ENCODE data around the gene DDAH1. TPM values are rescaled to one million over a fixed set of nuclear protein-coding genes. Genes with fewer than 3 reads are reported as not detected.
A peak's percentile ranks its signal among the peaks of the same experiment; 100 is the strongest.
"Not testable (repeated sequence)": the region's sequence is repeated elsewhere in the genome, so short reads cannot be mapped to it uniquely, and the experiment has no call there.

The DDAH1 gene
- total RNA-seq (2014; rRNA removed) = 65.9 and 68.2 TPM in 2 replicates
- Bru-seq, nascent RNA = percentile 80 among the genes with signal in this experiment
- BruChase-seq, experiment 1, labeled RNA remaining after a 6-hour chase = percentile 78 among the genes with signal in this experiment
- percentile 70 among the genes with signal in this experiment for BruChase-seq, experiment 2, labeled RNA remaining after a 2-hour chase
- long read RNA-seq, transcript DDAH1-201 (6 exons, 3,920 nt) = major isoform, 10 of 26 reads
- long read RNA-seq, partial matches to known transcripts = 7 of 26 reads
- long read RNA-seq, other reads (novel, unspliced or antisense) = 9 of 26 reads

GRCh38 chr1:85465099-85465785 is at the start of gene DDAH1:
TSS of gene DDAH1 (minus strand) at chr1:85465159. CDS start at chr1:85465045, 114 bp downstream.
- ATAC-seq = peak; percentile 77
- CTCF ChIA-PET = interaction anchor here (0.6 to 1.0 kb wide), 3 partner anchors 113 to 157 kb away, joined by 3 read pairs; no protein-coding TSS in a partner anchor
- TF ChIP-seq, protein P1, sequence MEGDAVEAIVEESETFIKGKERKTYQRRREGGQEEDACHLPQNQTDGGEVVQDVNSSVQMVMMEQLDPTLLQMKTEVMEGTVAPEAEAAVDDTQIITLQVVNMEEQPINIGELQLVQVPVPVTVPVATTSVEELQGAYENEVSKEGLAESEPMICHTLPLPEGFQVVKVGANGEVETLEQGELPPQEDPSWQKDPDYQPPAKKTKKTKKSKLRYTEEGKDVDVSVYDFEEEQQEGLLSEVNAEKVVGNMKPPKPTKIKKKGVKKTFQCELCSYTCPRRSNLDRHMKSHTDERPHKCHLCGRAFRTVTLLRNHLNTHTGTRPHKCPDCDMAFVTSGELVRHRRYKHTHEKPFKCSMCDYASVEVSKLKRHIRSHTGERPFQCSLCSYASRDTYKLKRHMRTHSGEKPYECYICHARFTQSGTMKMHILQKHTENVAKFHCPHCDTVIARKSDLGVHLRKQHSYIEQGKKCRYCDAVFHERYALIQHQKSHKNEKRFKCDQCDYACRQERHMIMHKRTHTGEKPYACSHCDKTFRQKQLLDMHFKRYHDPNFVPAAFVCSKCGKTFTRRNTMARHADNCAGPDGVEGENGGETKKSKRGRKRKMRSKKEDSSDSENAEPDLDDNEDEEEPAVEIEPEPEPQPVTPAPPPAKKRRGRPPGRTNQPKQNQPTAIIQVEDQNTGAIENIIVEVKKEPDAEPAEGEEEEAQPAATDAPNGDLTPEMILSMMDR (conservative IDR thresholded peaks at IDR 0.05; ENCODE audit: low read depth, low read length) = no peak
- TF ChIP-seq EZH2phosphoT487 (IDR thresholded peaks at IDR 0.05; ENCODE audit: borderline replicate concordance, low read length) = peak; percentile 54; the same call in 1 of the 2 replicates
- Histone ChIP-seq H3K36me3 (ENCODE audit: low read depth, low read length) (no peaks in the 10 kb centered on the region), H4K20me1 (ENCODE audit: low read length) (0 out of 2 replicates have a peak, but pooled peaks cover 12% of the 10 kb centered on the region), H3K9ac (ENCODE audit: low read length) (peak within 1 kb of the TSS; percentile 48), H3K4me1 (ENCODE audit: insufficient read depth, low read length) (peaks cover 41% of the 10 kb centered on the region), H3K4me2 (ENCODE audit: low read length) (peak within 1 kb of the TSS; percentile 83), H3F3A (ENCODE audit: low read length, unreplicated experiment) (no peaks in the 10 kb centered on the region), H3K79me2 (ENCODE audit: low read length) (peaks cover 60% of the 10 kb centered on the region), H3K9me2 (replicated peaks; ENCODE audit: low read length) (no peaks in the 10 kb centered on the region), H3K4me3 (ENCODE audit: low read length) (peak within 1 kb of the TSS; percentile 94), H2AFZ (ENCODE audit: low read length) (peak within 1 kb of the TSS; percentile 89), H3K9me3 (ENCODE audit: low read length) (no peaks in the 10 kb centered on the region), H3K27ac (ENCODE audit: low read length) (no peak within 1 kb of the TSS), H3K27me3 (ENCODE audit: low read length) (no peaks in the 10 kb centered on the region)
- BruUV-seq (replicated peaks) = TSS peak; percentile 80
- POLR2A ChIA-PET (ENCODE audit: unreplicated experiment) = interaction anchor here (0.5 to 1.0 kb wide), 5 partner anchors 9 to 385 kb away, joined by 3 to 7 read pairs (median 3); no protein-coding TSS in a partner anchor
- DNase-seq = peak; percentile 75
- intact Hi-C loops (cut with micrococcal nuclease) = loop anchor here (1.0 kb wide), 2 partner anchors 112 to 385 kb away; no protein-coding TSS in a partner anchor

GRCh38 chr1:85513998-85514397 is 49.0 kb upstream of the DDAH1 start:
- H3K9ac ChIP-seq (ENCODE audit: low read length); H3F3A ChIP-seq (ENCODE audit: low read length, unreplicated experiment); H3K27me3 ChIP-seq (ENCODE audit: low read length); H3K4me1 ChIP-seq (ENCODE audit: insufficient read depth, low read length); ATAC-seq; H3K4me3 ChIP-seq (ENCODE audit: low read length); H3K27ac ChIP-seq (ENCODE audit: low read length); H2AFZ ChIP-seq (ENCODE audit: low read length); CTCF ChIA-PET; H3K4me2 ChIP-seq (ENCODE audit: low read length); H3K9me2 ChIP-seq (replicated peaks; ENCODE audit: low read length); H3K9me3 ChIP-seq (ENCODE audit: low read length); H4K20me1 ChIP-seq (ENCODE audit: low read length); H3K79me2 ChIP-seq (ENCODE audit: low read length); POLR2A ChIA-PET (ENCODE audit: unreplicated experiment); DNase-seq; H3K36me3 ChIP-seq (ENCODE audit: low read depth, low read length); intact Hi-C loops (cut with micrococcal nuclease); BruUV-seq (replicated peaks): not testable (repeated sequence)

GRCh38 chr1:85504417-85504816 is 39.5 kb upstream of the DDAH1 start:
- no peaks in the 10 kb centered on the region for H3K9me2 ChIP-seq (replicated peaks; ENCODE audit: low read length)
- H3K27ac ChIP-seq (ENCODE audit: low read length) = no peak overlapping the region
- H3K79me2 ChIP-seq (ENCODE audit: low read length) = no peaks in the 10 kb centered on the region
- H3K36me3 ChIP-seq (ENCODE audit: low read depth, low read length) = no peaks in the 10 kb centered on the region
- H2AFZ ChIP-seq (ENCODE audit: low read length) = no peak overlapping the region
- no peak overlapping the region for H3K4me3 ChIP-seq (ENCODE audit: low read length)
- ATAC-seq = 0 out of 2 replicates have a peak, but pooled peaks have one; percentile 31
- no peaks in the 10 kb centered on the region for H4K20me1 ChIP-seq (ENCODE audit: low read length)
- H3K4me1 ChIP-seq (ENCODE audit: insufficient read depth, low read length) = peaks cover 11% of the 10 kb centered on the region
- H3K27me3 ChIP-seq (ENCODE audit: low read length) = no peaks in the 10 kb centered on the region
- ChIA-PET CTCF (interaction anchor here (0.6 kb wide), 1 partner anchor 1200 kb away, joined by 3 read pairs; the partner anchor contains the start of gene SH3GLB1), POLR2A (ENCODE audit: unreplicated experiment) (interaction anchor here (0.6 kb wide), 1 partner anchor 74 kb away, joined by 7 read pairs; no protein-coding TSS in a partner anchor)
- intact Hi-C loops (cut with micrococcal nuclease) = loop anchor here (2.0 to 5.0 kb wide), 2 partner anchors 40 to 97 kb away; no protein-coding TSS in a partner anchor
- DNase-seq = peak; percentile 13
- no peak overlapping the region for H3K4me2 ChIP-seq (ENCODE audit: low read length)
- no peak for TF ChIP-seq EZH2 (IDR thresholded peaks at IDR 0.05; ENCODE audit: low read length, unreplicated experiment)
- TF ChIP-seq, protein P1 (conservative IDR thresholded peaks at IDR 0.05; ENCODE audit: low read depth, low read length) = no peak
- BruUV-seq (replicated peaks) = no TSS peak
- no peaks in the 10 kb centered on the region for H3K9me3 ChIP-seq (ENCODE audit: low read length)
- no peaks in the 10 kb centered on the region for H3F3A ChIP-seq (ENCODE audit: low read length, unreplicated experiment)
- H3K9ac ChIP-seq (ENCODE audit: low read length) = no peak overlapping the region

All from PC-3 (cell line).